NCI-H446 treated with DMSO at 0.1 percent for 48 hours (cell line): Measurements from ENCODE around the gene PTPRN2.

Experiments used
- DNase-seq: peaks from one replicate; lab custom pipeline; 2025; lab: John Stamatoyannopoulos, UW

The PTPRN2 gene

GRCh38 chr7:157585113-157585861 lies 1002.3 kb downstream of the PTPRN2 start:
- no peak for DNase-seq

- DNase-seq = no peak
Observed at GRCh38 chr7:157584420-157584819, 1003.2 kb downstream of the PTPRN2 start.

GRCh38 chr7:157581740-157582139 lies 1005.9 kb downstream of the PTPRN2 start:
- DNase-seq = no peak

GRCh38 chr7:157580324-157580723 lies 1007.3 kb downstream of the PTPRN2 start:
- no peak for DNase-seq

DNA sequence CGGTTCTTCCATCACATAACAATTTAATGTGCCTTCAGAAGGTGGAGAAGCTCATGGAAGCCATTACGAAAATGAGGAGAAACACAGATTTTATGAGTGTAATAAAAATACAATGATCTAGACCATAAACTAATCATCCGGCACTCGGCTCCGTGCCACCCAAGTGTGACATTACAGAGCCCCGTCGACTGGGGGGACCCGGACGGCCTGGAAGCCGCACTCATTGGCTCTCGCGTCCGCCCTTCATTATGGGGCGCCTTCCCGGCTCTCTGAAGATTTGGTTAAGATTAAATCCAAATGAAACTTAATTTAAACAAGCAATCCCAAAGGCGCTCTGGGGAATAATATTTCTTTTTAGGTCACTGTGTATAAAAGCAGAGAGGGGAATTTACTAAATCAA lies 1008.2 kb downstream of the PTPRN2 start:
- no peak for DNase-seq

DNA sequence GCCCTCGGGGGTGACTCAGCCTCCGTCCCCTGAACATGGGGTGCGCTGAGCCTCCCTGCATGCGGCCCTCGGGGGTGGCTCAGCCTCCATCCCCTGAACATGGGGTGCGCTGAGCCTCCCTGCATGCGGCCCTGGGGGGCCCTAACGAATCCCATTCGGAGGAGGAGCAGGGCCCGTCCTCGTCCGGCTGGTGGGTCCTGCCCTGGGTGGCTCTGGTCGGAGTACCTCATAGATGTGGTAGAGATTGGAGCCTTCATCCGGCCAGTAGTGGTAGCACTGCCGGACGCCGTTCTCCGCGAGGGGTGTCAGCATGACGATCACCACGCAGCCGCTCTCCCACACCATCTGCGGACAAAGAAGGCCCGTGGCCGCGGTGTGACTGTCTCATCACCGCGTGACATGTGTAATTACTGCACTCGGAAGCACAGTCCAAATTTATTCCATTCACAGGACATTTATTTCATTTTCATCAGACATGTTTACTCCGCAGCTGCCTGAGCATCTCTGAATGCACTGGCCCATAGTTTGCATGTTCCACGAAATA lies 1009.8 kb downstream of the PTPRN2 start:
- no peak for DNase-seq

- DNase-seq = no peak
Observed at GRCh38 chr7:157577061-157577460, 1010.6 kb downstream of the PTPRN2 start.

DNA sequence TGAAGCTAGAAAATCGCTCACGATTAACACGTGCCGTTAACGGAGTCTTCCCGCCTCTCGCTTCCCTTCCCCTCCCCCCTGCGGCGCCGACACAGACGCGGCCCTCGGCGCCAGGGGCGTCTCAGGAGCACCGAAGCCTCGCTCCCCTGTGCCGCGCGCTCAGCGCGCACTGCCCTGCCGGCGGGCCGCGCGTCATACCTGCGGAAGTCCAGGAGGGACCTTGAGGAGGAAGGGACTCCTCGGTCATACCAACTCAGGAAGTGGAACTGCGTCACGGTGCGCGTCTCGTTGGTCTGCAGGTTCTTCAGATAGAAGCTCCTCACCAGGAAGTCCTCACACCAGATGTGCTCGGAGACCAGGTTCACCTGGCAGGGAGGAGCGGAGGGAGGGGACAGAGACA lies 1011.2 kb downstream of the PTPRN2 start:
- DNase-seq = no peak

GRCh38 chr7:157575777-157576176 lies 1011.8 kb downstream of the PTPRN2 start:
- no peak for DNase-seq

DNA sequence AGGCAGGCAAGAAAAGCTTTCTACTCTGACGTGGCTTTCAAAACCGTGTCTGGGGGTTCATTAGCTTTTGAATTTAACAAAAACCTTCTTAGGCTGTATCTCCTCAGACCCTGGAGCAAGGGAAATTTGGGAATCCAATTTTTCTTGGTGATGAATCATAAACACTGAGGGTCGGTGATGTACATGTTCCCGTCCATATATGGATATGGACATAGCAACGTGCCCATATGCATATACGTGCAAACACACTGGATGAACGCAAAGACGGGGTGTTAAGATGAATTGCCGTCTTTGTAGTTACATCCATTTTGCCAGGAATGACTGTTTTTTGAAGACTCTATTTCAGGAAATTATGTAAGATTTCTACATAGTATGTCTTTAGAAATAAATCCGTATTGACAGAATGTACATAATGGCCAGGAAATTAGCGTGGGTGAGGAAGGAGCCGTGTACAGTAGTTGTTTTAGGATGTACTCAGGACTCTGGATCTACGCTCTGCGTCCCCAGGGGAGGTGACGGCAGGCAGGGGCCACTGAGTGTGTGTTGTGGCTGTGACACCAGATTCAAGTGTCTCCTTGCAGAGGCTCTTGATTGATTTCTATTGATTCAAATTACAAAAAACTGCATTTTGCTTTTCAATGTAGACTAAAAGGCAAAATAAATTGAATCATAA lies 1012.6 kb downstream of the PTPRN2 start:
- DNase-seq = no peak

GRCh38 chr7:157574120-157574825 lies 1013.4 kb downstream of the PTPRN2 start:
- DNase-seq = no peak

- DNase-seq = no peak
Observed at GRCh38 chr7:157573244-157573643, 1014.4 kb downstream of the PTPRN2 start.

DNA sequence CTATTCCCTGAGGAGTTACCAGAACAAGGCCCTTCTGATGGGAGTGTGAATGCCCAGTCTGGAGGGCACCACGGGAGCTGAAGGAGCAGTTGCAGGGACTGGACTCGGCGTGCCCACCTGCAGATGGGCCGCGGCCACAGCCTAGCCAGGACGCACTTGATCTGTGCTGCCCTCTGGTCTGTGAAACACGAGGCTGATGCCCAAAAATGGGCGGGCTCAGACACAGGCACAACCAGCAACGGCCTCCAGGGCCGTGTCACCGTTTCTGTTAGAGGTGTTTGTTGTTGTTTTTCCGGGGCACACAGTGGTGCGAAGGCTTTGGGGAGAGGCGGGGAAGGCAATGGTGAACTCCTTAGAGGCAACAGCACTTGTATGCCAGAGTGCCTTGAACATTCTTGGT lies 1015.0 kb downstream of the PTPRN2 start:
- no peak for DNase-seq

DNA sequence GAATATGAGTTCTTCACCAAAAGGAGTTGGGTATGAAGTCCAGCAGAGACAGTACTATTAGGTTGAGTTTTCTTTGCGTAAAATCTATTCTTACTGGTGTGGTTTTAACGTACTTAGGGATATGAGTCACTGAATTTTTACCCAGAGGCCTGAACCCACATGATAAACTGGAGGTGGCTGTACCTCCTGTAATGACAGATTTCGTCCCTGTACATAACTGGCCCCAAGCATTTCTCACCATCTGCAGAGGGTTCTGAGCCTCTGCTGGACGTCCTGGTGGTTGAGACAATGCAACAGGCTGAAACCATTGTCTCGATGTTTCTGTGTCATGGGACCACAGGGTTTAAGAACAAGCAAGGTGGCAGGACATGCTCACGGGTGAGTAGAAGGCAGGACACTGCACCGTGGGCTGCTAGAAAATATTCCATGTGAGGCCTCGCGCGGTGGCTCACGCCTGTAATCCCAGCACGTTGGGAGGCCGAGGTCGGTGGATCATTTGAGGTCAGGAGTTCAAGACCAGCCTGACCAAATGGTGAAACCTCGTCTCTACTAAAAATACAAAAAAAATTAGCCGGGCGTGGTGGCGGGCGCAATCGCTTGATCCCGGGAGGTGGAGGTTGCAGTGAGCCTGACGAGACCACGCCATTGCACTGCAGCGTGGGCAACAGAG lies 1017.0 kb downstream of the PTPRN2 start:
- no peak for DNase-seq

- DNase-seq = no peak
Observed at GRCh38 chr7:157569967-157570366, 1017.7 kb downstream of the PTPRN2 start.

GRCh38 chr7:157568770-157569584 lies 1018.6 kb downstream of the PTPRN2 start:
- DNase-seq = no peak

DNA sequence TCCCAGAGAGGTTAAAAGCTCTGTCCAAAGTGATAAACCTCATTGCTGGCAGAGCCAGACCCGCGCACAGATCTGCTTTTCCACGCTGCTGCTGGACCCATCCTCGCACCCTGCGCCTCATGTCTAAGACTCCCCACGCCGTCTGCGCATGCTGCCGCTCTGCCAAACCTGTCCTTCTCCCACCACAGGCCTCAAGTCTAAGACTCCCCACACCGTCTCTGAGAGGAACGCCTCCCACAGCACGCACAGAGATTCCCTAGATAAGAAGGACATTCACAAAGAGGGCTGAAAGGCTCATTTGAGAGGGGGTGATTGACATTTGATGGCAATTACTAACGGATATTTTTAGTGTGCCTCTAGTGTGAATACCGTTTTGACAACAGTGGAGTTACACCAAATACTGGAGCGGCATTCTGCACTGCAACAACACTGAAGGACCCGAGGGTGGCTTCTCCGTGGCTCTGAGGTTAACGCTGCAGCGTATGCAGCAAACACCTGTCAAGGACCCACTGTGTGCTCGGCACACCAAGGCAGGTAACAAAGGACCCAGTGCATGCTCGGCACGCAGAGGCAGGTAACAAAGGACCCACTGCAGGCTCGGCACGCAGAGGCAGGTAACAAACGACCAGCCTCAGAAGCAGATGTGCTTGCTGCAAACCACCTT lies 1019.4 kb downstream of the PTPRN2 start:
- no peak for DNase-seq

DNA sequence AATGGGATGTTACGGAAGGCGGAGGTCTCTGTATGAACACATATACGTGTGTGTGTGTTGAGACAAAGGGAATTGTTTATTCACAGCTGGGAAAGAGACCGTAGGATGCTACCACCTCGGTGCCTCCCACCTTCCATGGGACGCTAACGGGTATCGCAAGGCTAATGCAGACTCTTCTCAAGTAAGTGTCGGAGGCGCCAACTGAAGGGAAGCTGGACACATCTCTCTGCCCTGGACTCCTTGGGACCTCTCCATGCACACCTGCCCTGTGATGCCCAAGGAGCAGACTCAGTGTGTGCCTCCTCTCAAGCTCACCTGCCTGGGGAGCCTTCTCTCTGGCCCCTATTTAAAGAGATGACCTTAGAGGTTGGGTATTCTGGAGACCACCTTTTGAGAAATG lies 1020.0 kb downstream of the PTPRN2 start:
- no peak for DNase-seq

- DNase-seq = no peak
Observed at GRCh38 chr7:157566631-157567006, 1021.0 kb downstream of the PTPRN2 start.

DNA sequence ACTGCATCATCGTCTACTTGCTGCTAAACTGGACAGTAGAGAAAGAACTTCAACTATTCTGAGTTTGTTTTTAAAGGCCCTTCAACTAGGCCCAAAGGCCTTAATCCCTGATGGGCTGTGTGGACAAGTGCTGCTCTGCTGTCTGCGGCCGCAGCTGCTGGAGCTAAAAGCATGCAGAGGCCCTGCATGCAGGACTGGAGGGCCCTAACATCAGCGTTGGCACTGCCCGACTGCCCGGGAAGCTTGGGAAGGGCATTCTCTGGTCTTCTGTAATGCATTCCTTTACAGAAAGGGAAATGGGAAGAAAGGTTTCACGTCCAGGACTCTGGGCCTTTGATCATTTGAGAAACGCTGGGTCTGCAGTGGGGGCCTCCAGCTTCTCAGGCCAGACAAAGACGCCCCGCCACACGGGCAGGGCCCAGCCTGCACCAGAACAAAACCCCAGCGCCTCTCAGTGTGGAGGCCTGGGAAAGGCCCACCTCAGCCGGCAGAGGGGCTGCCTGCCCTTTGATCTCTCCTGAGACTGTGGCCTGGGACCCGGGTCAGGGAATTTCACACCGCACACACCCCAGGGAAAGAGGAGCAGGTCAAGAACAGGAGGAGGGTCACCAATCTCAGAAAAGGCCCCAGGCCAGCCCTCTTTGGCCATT lies 1021.5 kb downstream of the PTPRN2 start:
- DNase-seq = no peak
